22Rv1 (cell line): ENCODE data around the gene SPN.
"Not testable (repeated sequence)": the region's sequence is repeated elsewhere in the genome, so short reads cannot be mapped to it uniquely, and the experiment has no call there.

Experiments
- ZFX ChIP-seq: fragments of 450-650 bp; IDR thresholded peaks from 2 replicates; pipeline ENCODE4 v1.6.1; 2017; ENCODE audit warnings: antibody characterized with exemption, borderline replicate concordance
- TF ChIP-seq, protein P1 (sequence below): fragments of 450-650 bp; IDR thresholded peaks from 2 replicates; pipeline ENCODE4 v1.5.1; 2017; ENCODE audit warnings: mild to moderate bottlenecking

DNA sequence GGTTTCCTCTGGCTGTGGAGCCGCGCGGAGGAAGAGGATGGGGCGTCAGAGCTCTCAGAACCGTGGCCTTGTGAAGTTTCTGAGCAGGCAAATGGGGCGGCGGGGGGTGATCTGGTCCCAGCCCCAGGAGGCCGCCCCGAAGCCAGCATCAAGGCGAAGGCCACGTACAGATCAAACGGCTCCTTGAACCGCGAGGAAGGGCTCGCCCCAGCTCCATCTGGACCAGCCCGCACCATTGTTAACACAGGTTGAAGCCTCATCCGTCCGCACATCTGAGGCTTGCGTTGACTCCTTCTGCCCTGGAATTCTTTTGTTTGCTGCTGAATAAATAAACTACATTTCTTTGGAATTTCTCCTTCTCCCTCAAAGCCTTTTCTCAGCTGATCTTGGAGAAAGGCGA is 31.4 kb upstream of the SPN start:
- TF ChIP-seq, protein P1, sequence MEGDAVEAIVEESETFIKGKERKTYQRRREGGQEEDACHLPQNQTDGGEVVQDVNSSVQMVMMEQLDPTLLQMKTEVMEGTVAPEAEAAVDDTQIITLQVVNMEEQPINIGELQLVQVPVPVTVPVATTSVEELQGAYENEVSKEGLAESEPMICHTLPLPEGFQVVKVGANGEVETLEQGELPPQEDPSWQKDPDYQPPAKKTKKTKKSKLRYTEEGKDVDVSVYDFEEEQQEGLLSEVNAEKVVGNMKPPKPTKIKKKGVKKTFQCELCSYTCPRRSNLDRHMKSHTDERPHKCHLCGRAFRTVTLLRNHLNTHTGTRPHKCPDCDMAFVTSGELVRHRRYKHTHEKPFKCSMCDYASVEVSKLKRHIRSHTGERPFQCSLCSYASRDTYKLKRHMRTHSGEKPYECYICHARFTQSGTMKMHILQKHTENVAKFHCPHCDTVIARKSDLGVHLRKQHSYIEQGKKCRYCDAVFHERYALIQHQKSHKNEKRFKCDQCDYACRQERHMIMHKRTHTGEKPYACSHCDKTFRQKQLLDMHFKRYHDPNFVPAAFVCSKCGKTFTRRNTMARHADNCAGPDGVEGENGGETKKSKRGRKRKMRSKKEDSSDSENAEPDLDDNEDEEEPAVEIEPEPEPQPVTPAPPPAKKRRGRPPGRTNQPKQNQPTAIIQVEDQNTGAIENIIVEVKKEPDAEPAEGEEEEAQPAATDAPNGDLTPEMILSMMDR: not testable (repeated sequence)
- not testable (repeated sequence) for TF ChIP-seq ZFX
